Measurements from ENCODE around the gene ANO2.

Gene ANO2

GRCh38 chr12:5587711-5588121 lies 357.3 kb downstream of the ANO2 start:
- no peak for DNase-seq (ENCODE audit: low read depth)
- in situ Hi-C loops (cut with HindIII; ENCODE audit: low sequenced_read_pairs) = no loop called here
- TF ChIP-seq, protein P1, sequence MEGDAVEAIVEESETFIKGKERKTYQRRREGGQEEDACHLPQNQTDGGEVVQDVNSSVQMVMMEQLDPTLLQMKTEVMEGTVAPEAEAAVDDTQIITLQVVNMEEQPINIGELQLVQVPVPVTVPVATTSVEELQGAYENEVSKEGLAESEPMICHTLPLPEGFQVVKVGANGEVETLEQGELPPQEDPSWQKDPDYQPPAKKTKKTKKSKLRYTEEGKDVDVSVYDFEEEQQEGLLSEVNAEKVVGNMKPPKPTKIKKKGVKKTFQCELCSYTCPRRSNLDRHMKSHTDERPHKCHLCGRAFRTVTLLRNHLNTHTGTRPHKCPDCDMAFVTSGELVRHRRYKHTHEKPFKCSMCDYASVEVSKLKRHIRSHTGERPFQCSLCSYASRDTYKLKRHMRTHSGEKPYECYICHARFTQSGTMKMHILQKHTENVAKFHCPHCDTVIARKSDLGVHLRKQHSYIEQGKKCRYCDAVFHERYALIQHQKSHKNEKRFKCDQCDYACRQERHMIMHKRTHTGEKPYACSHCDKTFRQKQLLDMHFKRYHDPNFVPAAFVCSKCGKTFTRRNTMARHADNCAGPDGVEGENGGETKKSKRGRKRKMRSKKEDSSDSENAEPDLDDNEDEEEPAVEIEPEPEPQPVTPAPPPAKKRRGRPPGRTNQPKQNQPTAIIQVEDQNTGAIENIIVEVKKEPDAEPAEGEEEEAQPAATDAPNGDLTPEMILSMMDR (IDR thresholded peaks at IDR 0.05; ENCODE audit: low read depth, low read length, missing control alignments) = no peak
- H3K4me3 ChIP-seq (ENCODE audit: low read depth, low read length) = no peak overlapping the region

DNA sequence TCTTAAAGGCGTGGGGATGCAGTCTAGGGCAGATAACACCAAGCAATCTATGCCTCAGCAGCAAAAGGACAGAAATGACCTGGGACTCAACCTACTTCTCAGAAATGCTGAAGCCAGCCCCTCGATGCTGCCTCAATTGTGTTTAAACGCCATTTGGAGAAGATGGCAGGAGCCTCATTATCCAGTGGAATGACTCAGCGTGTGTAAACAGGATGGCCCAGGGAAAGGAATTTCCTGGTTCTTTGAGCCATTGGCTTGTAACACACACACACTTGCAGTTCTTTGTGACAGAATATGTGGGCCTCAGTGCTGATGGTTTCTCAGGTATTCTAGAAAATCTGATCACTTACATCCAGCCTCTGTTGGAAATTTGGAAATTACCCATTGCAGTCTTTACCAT lies 358.9 kb downstream of the ANO2 start:
- H3K4me3 ChIP-seq (ENCODE audit: low read depth, low read length) = no peak overlapping the region
- TF ChIP-seq, protein P1 (IDR thresholded peaks at IDR 0.05; ENCODE audit: low read depth, low read length, missing control alignments) = no peak
- DNase-seq (ENCODE audit: low read depth) = no peak
- in situ Hi-C loops (cut with HindIII; ENCODE audit: low sequenced_read_pairs) = no loop called here

DNA sequence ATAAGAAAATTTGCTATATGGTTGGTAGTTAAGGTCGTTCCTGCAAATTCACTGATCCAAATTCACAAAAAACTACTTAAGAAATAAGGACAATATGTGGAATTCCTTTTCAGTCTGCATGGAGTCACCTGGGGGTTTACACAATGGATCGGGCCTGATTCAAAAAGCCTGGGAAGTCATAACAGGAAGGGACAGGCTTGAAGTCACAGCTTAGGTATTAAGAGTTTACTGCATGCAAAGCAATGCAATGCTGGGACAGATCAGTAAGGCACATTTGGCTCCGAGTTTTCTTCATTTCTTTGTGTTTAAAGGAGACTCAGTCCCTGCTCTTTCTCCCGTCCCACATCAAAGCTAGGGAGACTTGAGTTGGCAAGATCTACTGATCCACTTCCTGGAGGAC lies 359.9 kb downstream of the ANO2 start:
- in situ Hi-C loops (cut with HindIII; ENCODE audit: low sequenced_read_pairs) = no loop called here
- TF ChIP-seq, protein P1 (IDR thresholded peaks at IDR 0.05; ENCODE audit: low read depth, low read length, missing control alignments) = no peak
- no peak for DNase-seq (ENCODE audit: low read depth)
- no peak overlapping the region for H3K4me3 ChIP-seq (ENCODE audit: low read depth, low read length)

GRCh38 chr12:5584412-5585175 lies 360.5 kb downstream of the ANO2 start:
- in situ Hi-C loops (cut with HindIII; ENCODE audit: low sequenced_read_pairs) = no loop called here
- TF ChIP-seq, protein P1 (IDR thresholded peaks at IDR 0.05; ENCODE audit: low read depth, low read length, missing control alignments) = no peak
- no peak for DNase-seq (ENCODE audit: low read depth)
- no peak overlapping the region for H3K4me3 ChIP-seq (ENCODE audit: low read depth, low read length)

DNA sequence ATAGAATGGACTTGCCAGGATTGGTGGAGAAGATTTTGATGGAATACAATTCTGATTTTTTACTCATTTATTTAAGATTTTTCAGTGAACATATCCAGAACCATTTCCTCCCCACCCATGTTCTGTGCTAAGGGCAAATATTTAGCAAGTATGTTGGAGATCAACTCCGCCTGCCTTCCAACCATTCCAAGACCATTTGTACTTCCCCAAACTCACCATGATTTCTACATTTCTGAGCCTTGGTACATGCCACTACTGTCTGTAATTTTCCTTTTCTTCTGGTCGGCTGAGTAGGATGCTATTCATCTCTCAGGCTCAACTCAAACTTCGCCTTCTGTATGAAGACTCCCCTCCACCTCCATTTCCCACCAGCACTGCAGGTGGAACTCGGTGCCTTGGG lies 362.5 kb downstream of the ANO2 start:
- no peak for DNase-seq (ENCODE audit: low read depth)
- H3K4me3 ChIP-seq (ENCODE audit: low read depth, low read length) = no peak overlapping the region
- in situ Hi-C loops (cut with HindIII; ENCODE audit: low sequenced_read_pairs) = no loop called here
- TF ChIP-seq, protein P1 (IDR thresholded peaks at IDR 0.05; ENCODE audit: low read depth, low read length, missing control alignments) = no peak

- TF ChIP-seq, protein P1 (IDR thresholded peaks at IDR 0.05; ENCODE audit: low read depth, low read length, missing control alignments) = no peak
- in situ Hi-C loops (cut with HindIII; ENCODE audit: low sequenced_read_pairs) = no loop called here
- H3K4me3 ChIP-seq (ENCODE audit: low read depth, low read length) = no peak overlapping the region
- no peak for DNase-seq (ENCODE audit: low read depth)
Measured at GRCh38 chr12:5582018-5582417, 363.0 kb downstream of the ANO2 start.

Measured in astrocyte of the cerebellum (primary cell).